ENCODE results near the gene C12orf43.

Gene C12orf43

GRCh38 chr12:120991965-120992364 lies 24.3 kb downstream of the C12orf43 start:
- TF ChIP-seq CREB5 (CRISPR knock-in tag; IDR thresholded peaks at IDR 0.05; ENCODE audit: low read depth), result no peak
- TF ChIP-seq TCF4 (CRISPR knock-in tag; IDR thresholded peaks at IDR 0.05; ENCODE audit: borderline replicate concordance), result no peak
- ATAC-seq, result no peak

- no peak for ATAC-seq
- TF ChIP-seq ZNF565 (CRISPR knock-in tag; conservative IDR thresholded peaks at IDR 0.05; ENCODE audit: low read depth) (no peak), ZFP30 (CRISPR knock-in tag; IDR thresholded peaks at IDR 0.05) (no peak), ZNF70 (CRISPR knock-in tag; IDR thresholded peaks at IDR 0.05) (no peak), OSR1 (CRISPR knock-in tag; IDR thresholded peaks at IDR 0.05) (no peak), POU6F1 (CRISPR knock-in tag; IDR thresholded peaks at IDR 0.05; ENCODE audit: borderline replicate concordance, low read depth) (no peak), GLIS3 (CRISPR knock-in tag; IDR thresholded peaks at IDR 0.05) (no peak), TOX (CRISPR knock-in tag; IDR thresholded peaks at IDR 0.05; ENCODE audit: borderline replicate concordance) (no peak), TSHZ2 (CRISPR knock-in tag; IDR thresholded peaks at IDR 0.05) (no peak), CSRNP3 (CRISPR knock-in tag; IDR thresholded peaks at IDR 0.05) (no peak), SNAI2 (CRISPR knock-in tag; IDR thresholded peaks at IDR 0.05) (no peak)
These were observed 25.7 kb downstream of the C12orf43 start for GRCh38 chr12:120990487-120991055.

GRCh38 chr12:120989687-120990086 lies 26.6 kb downstream of the C12orf43 start:
- TF ChIP-seq SNAI2 (CRISPR knock-in tag; IDR thresholded peaks at IDR 0.05) (no peak), PATZ1 (CRISPR knock-in tag; IDR thresholded peaks at IDR 0.05; ENCODE audit: borderline replicate concordance) (no peak), BACH2 (CRISPR knock-in tag; IDR thresholded peaks at IDR 0.05; ENCODE audit: borderline replicate concordance) (no peak), OSR1 (CRISPR knock-in tag; IDR thresholded peaks at IDR 0.05) (no peak), CREB5 (CRISPR knock-in tag; IDR thresholded peaks at IDR 0.05; ENCODE audit: low read depth) (no peak), ISL1 (CRISPR knock-in tag; IDR thresholded peaks at IDR 0.05) (no peak), ZFP3 (CRISPR knock-in tag; IDR thresholded peaks at IDR 0.05) (no peak), PPARA (CRISPR knock-in tag; IDR thresholded peaks at IDR 0.05; ENCODE audit: borderline replicate concordance) (no peak), ZNF8 (CRISPR knock-in tag; IDR thresholded peaks at IDR 0.05) (no peak), ZNF565 (CRISPR knock-in tag; conservative IDR thresholded peaks at IDR 0.05; ENCODE audit: low read depth) (no peak), GLIS3 (CRISPR knock-in tag; IDR thresholded peaks at IDR 0.05) (no peak), ESRRG (CRISPR knock-in tag; IDR thresholded peaks at IDR 0.05) (no peak), POU6F1 (CRISPR knock-in tag; IDR thresholded peaks at IDR 0.05; ENCODE audit: borderline replicate concordance, low read depth) (no peak), CSDC2 (CRISPR knock-in tag; IDR thresholded peaks at IDR 0.05) (no peak), TSHZ2 (CRISPR knock-in tag; IDR thresholded peaks at IDR 0.05) (no peak), ARNTL (CRISPR knock-in tag; IDR thresholded peaks at IDR 0.05; ENCODE audit: borderline replicate concordance, low read depth) (no peak), ZC3H10 (CRISPR knock-in tag; IDR thresholded peaks at IDR 0.05) (no peak)
- no peak for ATAC-seq

Measured in SK-N-SH treated with all-trans-retinoic acid at 6 μM for 48 hours (cell line).